ENCODE data around the gene TADA2A.
"Not testable (repeated sequence)": the region's sequence is repeated elsewhere in the genome, so short reads cannot be mapped to it uniquely, and the experiment has no call there.

TADA2A gene

GRCh38 chr17:37507111-37507510 lies 100.4 kb downstream of the TADA2A start:
- no peak overlapping the region for H3K4me3 ChIP-seq (ENCODE audit: low read depth, low read length)
- TF ChIP-seq CTCF (IDR thresholded peaks at IDR 0.05; ENCODE audit: borderline replicate concordance, insufficient read depth, low read depth, low read length) = no peak

GRCh38 chr17:37510056-37510455 lies 103.4 kb downstream of the TADA2A start:
- TF ChIP-seq CTCF (IDR thresholded peaks at IDR 0.05; ENCODE audit: borderline replicate concordance, insufficient read depth, low read depth, low read length) = no peak
- H3K4me3 ChIP-seq (ENCODE audit: low read depth, low read length) = no peak overlapping the region

GRCh38 chr17:37511642-37512041 lies 105.0 kb downstream of the TADA2A start:
- not testable (repeated sequence) for H3K4me3 ChIP-seq (ENCODE audit: low read depth, low read length)

GRCh38 chr17:37512442-37513068 lies 105.9 kb downstream of the TADA2A start:
- H3K4me3 ChIP-seq (ENCODE audit: low read depth, low read length) = no peak overlapping the region
- TF ChIP-seq CTCF (IDR thresholded peaks at IDR 0.05; ENCODE audit: borderline replicate concordance, insufficient read depth, low read depth, low read length) = no peak

GRCh38 chr17:37513711-37514110 lies 107.0 kb downstream of the TADA2A start:
- TF ChIP-seq CTCF (IDR thresholded peaks at IDR 0.05; ENCODE audit: borderline replicate concordance, insufficient read depth, low read depth, low read length) = no peak
- H3K4me3 ChIP-seq (ENCODE audit: low read depth, low read length) = no peak overlapping the region

- TF ChIP-seq CTCF (IDR thresholded peaks at IDR 0.05; ENCODE audit: borderline replicate concordance, insufficient read depth, low read depth, low read length) = no peak
Measured at GRCh38 chr17:37516127-37516571, 109.5 kb downstream of the TADA2A start.

GRCh38 chr17:37517881-37518280 lies 111.2 kb downstream of the TADA2A start:
- TF ChIP-seq CTCF (IDR thresholded peaks at IDR 0.05; ENCODE audit: borderline replicate concordance, insufficient read depth, low read depth, low read length) = no peak
- H3K4me3 ChIP-seq (ENCODE audit: low read depth, low read length) = no peak overlapping the region

More at GRCh38 chr17:37516127-37516571, 109.5 kb downstream of the TADA2A start:
- no peak overlapping the region for H3K4me3 ChIP-seq (ENCODE audit: low read depth, low read length)
